ENCODE results near the gene DENND4B. TPM values are rescaled to one million over a fixed set of nuclear protein-coding genes. Genes with fewer than 3 reads are reported as not detected.

Gene DENND4B
- total and polyA plus RNA-seq, 10 of the 15 experiments (the other 5 are each of a cell fraction or from before 2014, with no cell fraction given): 12.0 to 74.8 (median 22.7) TPM

- ChIA-PET RAD21 (ENCODE audit: unreplicated experiment) (interaction anchor here (2.8 kb wide), 1 partner anchor 16 kb away, joined by 18 read pairs; the partner anchor contains the start of gene DENND4B), POLR2A (interaction anchor here (0.5 to 1.9 kb wide), 6 partner anchors 8 to 89 kb away, joined by 3 to 8 read pairs (median 4); partner anchors contain the start of gene SLC39A1), CTCF (interaction anchor here (0.7 to 1.4 kb wide), 2 partner anchors 9 to 21 kb away, joined by 3 to 4 read pairs; no protein-coding TSS in a partner anchor), SMC1A (ENCODE audit: uncharacterized antibody, unreplicated experiment) (interaction anchor here (0.7 to 1.1 kb wide), 2 partner anchors 14 to 15 kb away, joined by 3 read pairs; no protein-coding TSS in a partner anchor)
- H2AFZ ChIP-seq (ENCODE audit: control insufficient read depth, low read depth, low read length): no peak overlapping the region
- WGBS (ENCODE audit: insufficient coverage, insufficient replicate concordance, low lambda C conversion rate, missing lambda C conversion rate): 96% methylated on average over 5 of the region's 5 CpGs
- peaks cover 18% of the 10 kb centered on the region for H3K4me1 ChIP-seq (ENCODE audit: control insufficient read depth, insufficient read depth, low read length)
- H3K79me2 ChIP-seq (ENCODE audit: control insufficient read depth, insufficient read depth, low read length): no peaks in the 10 kb centered on the region; the same call in 1 of the 2 replicates
- peak overlapping the region; percentile 74; the same call in 1 of the 2 replicates for H3K27ac ChIP-seq (ENCODE audit: control insufficient read depth, insufficient read depth)
- no peak overlapping the region for H3K9ac ChIP-seq (ENCODE audit: control insufficient read depth, insufficient read depth, low read length)
- H4K20me1 ChIP-seq (ENCODE audit: control insufficient read depth, insufficient read depth): no peaks in the 10 kb centered on the region
- no TSS peak for BruUV-seq (replicated peaks)
- no peaks in the 10 kb centered on the region for H3K27me3 ChIP-seq (replicated peaks in 1 of 2; ENCODE audit: control insufficient read depth in 2 of 2, insufficient read depth in 2 of 2, low read length in 1 of 2)
- DNase-seq (ENCODE audit: low read depth, low spot score) (no peak), ATAC-seq (no peak), FAIRE-seq (no peak)
- H3K4me2 ChIP-seq (ENCODE audit: control insufficient read depth, insufficient read depth): no peak overlapping the region
- H3K9me3 ChIP-seq (replicated peaks; ENCODE audit: control insufficient read depth, insufficient read depth, low read length): no peaks in the 10 kb centered on the region
- in situ Hi-C loops (cut with MboI): no loop called here
- intact Hi-C loops (cut with micrococcal nuclease; ENCODE audit: unreplicated experiment): no loop called here
- no peak for TF ChIP-seq CHD1 (IDR thresholded peaks at IDR 0.05; ENCODE audit: low read depth, low read length)
- no peak for TF ChIP-seq SIN3A (IDR thresholded peaks at IDR 0.05; ENCODE audit: low read depth, low read length)
- no peak for TF ChIP-seq EED (IDR thresholded peaks at IDR 0.05; ENCODE audit: low read depth)
- TF ChIP-seq SPI1 (IDR thresholded peaks at IDR 0.05; ENCODE audit: borderline replicate concordance, insufficient read depth, low read depth, low read length): no peak
- H3K36me3 ChIP-seq (ENCODE audit: control insufficient read depth in 2 of 2, insufficient read depth in 2 of 2, low read length in 1 of 2): peaks cover 4 to 9% of the 10 kb centered on the region in 2 experiments; a peak in 3 of 4 replicates
- H3K4me3 ChIP-seq: no peak overlapping the region
Observed at GRCh38 chr1:153929426-153929825, 17.1 kb downstream of the DENND4B start.

GRCh38 chr1:153928791-153929341, 17.7 kb downstream of the DENND4B start:
- intact Hi-C loops (cut with micrococcal nuclease; ENCODE audit: unreplicated experiment): no loop called here
- ATAC-seq: no peak
- CTCF ChIA-PET: interaction anchor here (1.4 kb wide), 1 partner anchor 22 kb away, joined by 3 read pairs; no protein-coding TSS in a partner anchor

More at GRCh38 chr1:153928791-153929341, 17.7 kb downstream of the DENND4B start:
- Histone ChIP-seq H3K4me1 (ENCODE audit: control insufficient read depth, insufficient read depth, low read length) (peaks cover 18% of the 10 kb centered on the region), H3K4me2 (ENCODE audit: control insufficient read depth, insufficient read depth) (peak overlapping the region; percentile 22; the same call in 1 of the 2 replicates), H3K9me3 (replicated peaks; ENCODE audit: control insufficient read depth, insufficient read depth, low read length) (no peaks in the 10 kb centered on the region), H3K36me3 (ENCODE audit: control insufficient read depth in 2 of 2, insufficient read depth in 2 of 2, low read length in 1 of 2) (peaks cover 4 to 9% of the 10 kb centered on the region in 2 experiments; a peak in 3 of 4 replicates), H4K20me1 (ENCODE audit: control insufficient read depth, insufficient read depth) (no peaks in the 10 kb centered on the region), H3K9ac (ENCODE audit: control insufficient read depth, insufficient read depth, low read length) (no peak overlapping the region), H3K4me3 (no peak overlapping the region), H3K27ac (ENCODE audit: control insufficient read depth, insufficient read depth) (peak overlapping the region; percentile 74), H3K27me3 (replicated peaks in 1 of 2; ENCODE audit: control insufficient read depth in 2 of 2, insufficient read depth in 2 of 2, low read length in 1 of 2) (no peaks in the 10 kb centered on the region), H3K79me2 (ENCODE audit: control insufficient read depth, insufficient read depth, low read length) (peaks cover 2% of the 10 kb centered on the region), H2AFZ (ENCODE audit: control insufficient read depth, low read depth, low read length) (no peak overlapping the region)
- no peak for TF ChIP-seq BMI1 (IDR thresholded peaks at IDR 0.05; ENCODE audit: borderline replicate concordance)
- TF ChIP-seq ZBED1 (IDR thresholded peaks at IDR 0.05; ENCODE audit: borderline replicate concordance): no peak
- TF ChIP-seq BCL11A (IDR thresholded peaks at IDR 0.05; ENCODE audit: low read depth, low read length): no peak
- TF ChIP-seq SREBF2 (IDR thresholded peaks at IDR 0.05; ENCODE audit: low read length): no peak
- TF ChIP-seq STAT3 (IDR thresholded peaks at IDR 0.05; ENCODE audit: low read depth, low read length): no peak
- TF ChIP-seq SMAD5 (IDR thresholded peaks at IDR 0.05; ENCODE audit: low read depth): no peak
- TF ChIP-seq HCFC1 (IDR thresholded peaks at IDR 0.05; ENCODE audit: low read length): no peak
- ChIA-PET SMC1A (ENCODE audit: uncharacterized antibody, unreplicated experiment) (interaction anchor here (1.0 to 3.8 kb wide), 5 partner anchors 11 to 112 kb away, joined by 3 to 16 read pairs (median 3); no protein-coding TSS in a partner anchor), POLR2A (interaction anchor here (0.6 to 10.1 kb wide), 7 partner anchors 9 to 107 kb away, joined by 3 to 83 read pairs (median 4); partner anchors contain the start of genes DENND4B and SLC39A1), RAD21 (ENCODE audit: unreplicated experiment) (interaction anchor here (2.8 kb wide), 1 partner anchor 17 kb away, joined by 18 read pairs; the partner anchor contains the start of gene DENND4B)
- no peak for DNase-seq (ENCODE audit: low read depth, low spot score)
- BruUV-seq (replicated peaks): no TSS peak
- in situ Hi-C loops (cut with MboI): no loop called here
- no peak for FAIRE-seq
- WGBS (ENCODE audit: insufficient coverage, insufficient replicate concordance, low lambda C conversion rate, missing lambda C conversion rate): 30% methylated on average over 4 of the region's 4 CpGs

Data from GM12878 (cell line).